ENCODE data around the gene RPL32.
A peak's percentile ranks its signal among the peaks of the same experiment; 100 is the strongest.

Gene RPL32

DNA sequence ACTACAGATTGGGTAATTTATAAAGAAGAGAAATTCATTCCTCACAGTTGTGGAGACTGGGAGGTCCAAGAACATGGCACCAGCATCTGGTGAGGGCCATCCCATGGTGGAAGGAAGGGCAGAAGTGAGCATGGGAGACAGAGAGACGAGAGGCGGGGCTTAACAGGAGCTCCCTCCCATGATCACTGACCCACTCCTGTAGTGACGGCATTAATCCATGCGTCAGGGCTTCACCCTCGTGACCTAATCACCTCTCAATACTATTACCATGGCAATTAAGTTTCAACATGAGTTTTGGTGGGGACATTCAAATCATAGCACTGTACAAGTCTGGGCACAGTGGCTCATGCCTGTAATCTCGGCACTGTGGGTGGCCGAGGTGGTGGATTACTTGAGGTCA lies 17.1 kb downstream of the RPL32 start:
- no peak overlapping the region for H3K4me3 ChIP-seq (ENCODE audit: control insufficient read depth, low read depth, low read length)
- TF ChIP-seq, protein P1, sequence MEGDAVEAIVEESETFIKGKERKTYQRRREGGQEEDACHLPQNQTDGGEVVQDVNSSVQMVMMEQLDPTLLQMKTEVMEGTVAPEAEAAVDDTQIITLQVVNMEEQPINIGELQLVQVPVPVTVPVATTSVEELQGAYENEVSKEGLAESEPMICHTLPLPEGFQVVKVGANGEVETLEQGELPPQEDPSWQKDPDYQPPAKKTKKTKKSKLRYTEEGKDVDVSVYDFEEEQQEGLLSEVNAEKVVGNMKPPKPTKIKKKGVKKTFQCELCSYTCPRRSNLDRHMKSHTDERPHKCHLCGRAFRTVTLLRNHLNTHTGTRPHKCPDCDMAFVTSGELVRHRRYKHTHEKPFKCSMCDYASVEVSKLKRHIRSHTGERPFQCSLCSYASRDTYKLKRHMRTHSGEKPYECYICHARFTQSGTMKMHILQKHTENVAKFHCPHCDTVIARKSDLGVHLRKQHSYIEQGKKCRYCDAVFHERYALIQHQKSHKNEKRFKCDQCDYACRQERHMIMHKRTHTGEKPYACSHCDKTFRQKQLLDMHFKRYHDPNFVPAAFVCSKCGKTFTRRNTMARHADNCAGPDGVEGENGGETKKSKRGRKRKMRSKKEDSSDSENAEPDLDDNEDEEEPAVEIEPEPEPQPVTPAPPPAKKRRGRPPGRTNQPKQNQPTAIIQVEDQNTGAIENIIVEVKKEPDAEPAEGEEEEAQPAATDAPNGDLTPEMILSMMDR (IDR thresholded peaks at IDR 0.05; ENCODE audit: control insufficient read depth, insufficient read depth, low read depth, low read length, missing control alignments), result no peak
- no peak for DNase-seq (ENCODE audit: low read depth)

DNA sequence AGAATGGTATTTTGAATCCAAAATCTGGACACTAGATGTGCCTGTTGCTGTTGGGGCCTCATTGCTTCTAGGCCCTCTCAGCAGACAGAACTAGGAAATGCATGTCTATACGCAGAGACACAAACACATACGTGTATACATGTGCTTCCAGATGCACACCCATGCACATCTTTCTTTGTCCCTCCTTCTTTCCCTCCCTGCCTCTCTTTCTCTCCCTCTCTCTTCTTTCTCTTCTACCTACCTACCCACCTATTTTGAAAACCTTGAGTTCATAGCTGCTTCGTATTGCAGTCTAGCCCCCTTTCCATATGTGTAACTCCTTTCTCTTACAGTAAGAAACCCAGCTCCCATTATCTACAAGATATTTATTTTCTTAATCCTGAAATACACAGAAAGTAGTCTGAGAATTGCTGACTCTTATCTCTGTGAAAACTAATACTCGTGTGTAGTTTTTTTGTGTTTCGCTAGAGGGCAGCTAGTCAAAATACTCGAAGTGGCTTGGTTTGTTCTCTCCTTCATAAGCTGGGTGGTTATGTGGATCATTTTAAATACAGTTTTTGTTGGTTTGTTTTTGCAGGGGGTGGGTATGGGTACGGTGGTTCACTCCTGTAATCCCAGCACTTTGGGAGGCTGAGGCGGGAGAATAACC lies 18.5 kb downstream of the RPL32 start:
- H3K4me3 ChIP-seq (ENCODE audit: control insufficient read depth, low read depth, low read length), result no peak overlapping the region
- no peak for DNase-seq (ENCODE audit: low read depth)
- TF ChIP-seq, protein P1 (IDR thresholded peaks at IDR 0.05; ENCODE audit: control insufficient read depth, insufficient read depth, low read depth, low read length, missing control alignments), result peak; percentile 10

DNA sequence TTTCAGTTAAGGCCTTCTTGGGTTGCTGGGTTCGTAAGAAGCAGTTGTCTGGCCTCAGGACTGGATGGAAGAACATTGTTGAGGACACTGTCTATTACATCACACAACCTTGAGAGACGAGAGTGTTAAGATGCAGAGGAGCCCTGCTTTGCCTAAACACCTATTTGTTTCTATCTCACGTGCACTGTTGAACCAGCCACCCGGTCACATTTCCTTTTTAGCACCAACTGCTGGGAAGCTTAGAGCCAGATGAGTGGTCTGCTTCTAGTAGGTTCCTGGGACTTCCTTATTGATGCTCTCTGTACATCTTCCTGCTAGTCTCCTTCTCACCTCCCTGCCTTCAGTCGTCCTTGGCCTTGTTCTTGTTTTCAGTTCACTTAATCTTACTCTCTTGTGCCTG lies 22.6 kb downstream of the RPL32 start:
- DNase-seq (ENCODE audit: low read depth), result no peak
- TF ChIP-seq, protein P1 (IDR thresholded peaks at IDR 0.05; ENCODE audit: control insufficient read depth, insufficient read depth, low read depth, low read length, missing control alignments), result no peak
- H3K4me3 ChIP-seq (ENCODE audit: control insufficient read depth, low read depth, low read length), result no peak overlapping the region

DNA sequence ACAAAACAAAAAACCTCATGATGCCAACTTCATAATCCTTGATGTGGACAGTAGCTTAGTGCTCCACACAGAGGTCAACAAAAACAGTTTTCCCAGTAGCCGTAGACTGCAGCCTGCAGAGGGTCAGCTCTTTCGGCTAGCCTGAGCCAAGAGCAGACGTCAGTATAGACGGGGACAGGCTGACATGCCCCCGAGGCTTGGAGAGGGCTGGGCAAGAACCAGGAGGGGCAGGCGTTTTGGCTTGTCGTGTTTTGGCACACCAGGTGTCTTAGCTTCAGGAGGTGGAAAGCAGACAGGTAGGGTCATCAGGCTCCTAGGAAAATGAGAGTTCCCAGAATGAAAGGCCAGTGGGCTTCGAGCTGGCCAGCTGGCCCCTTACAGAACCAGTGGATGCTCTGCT lies 23.1 kb downstream of the RPL32 start:
- TF ChIP-seq, protein P1 (IDR thresholded peaks at IDR 0.05; ENCODE audit: control insufficient read depth, insufficient read depth, low read depth, low read length, missing control alignments), result no peak
- no peak for DNase-seq (ENCODE audit: low read depth)
- no peak overlapping the region for H3K4me3 ChIP-seq (ENCODE audit: control insufficient read depth, low read depth, low read length)

DNA sequence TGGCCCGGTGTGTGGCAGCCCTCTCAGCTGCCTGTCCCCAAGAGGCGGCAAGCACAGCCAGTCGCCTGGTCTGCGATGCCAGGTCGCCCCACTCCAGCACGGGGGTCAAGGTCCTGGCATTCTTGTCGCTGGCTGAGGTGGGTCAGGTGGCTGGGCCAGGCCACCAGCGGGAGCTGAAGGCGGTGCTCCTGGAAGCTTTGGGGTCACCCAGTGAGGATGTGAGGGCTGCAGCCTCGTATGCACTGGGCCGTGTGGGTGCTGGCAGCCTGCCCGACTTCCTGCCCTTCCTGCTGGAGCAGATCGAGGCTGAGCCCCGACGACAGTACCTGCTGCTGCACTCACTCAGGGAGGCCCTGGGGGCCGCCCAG lies 24.0 kb downstream of the RPL32 start:
- TF ChIP-seq, protein P1 (IDR thresholded peaks at IDR 0.05; ENCODE audit: control insufficient read depth, insufficient read depth, low read depth, low read length, missing control alignments), result no peak
- H3K4me3 ChIP-seq (ENCODE audit: control insufficient read depth, low read depth, low read length), result no peak overlapping the region
- DNase-seq (ENCODE audit: low read depth), result no peak

DNA sequence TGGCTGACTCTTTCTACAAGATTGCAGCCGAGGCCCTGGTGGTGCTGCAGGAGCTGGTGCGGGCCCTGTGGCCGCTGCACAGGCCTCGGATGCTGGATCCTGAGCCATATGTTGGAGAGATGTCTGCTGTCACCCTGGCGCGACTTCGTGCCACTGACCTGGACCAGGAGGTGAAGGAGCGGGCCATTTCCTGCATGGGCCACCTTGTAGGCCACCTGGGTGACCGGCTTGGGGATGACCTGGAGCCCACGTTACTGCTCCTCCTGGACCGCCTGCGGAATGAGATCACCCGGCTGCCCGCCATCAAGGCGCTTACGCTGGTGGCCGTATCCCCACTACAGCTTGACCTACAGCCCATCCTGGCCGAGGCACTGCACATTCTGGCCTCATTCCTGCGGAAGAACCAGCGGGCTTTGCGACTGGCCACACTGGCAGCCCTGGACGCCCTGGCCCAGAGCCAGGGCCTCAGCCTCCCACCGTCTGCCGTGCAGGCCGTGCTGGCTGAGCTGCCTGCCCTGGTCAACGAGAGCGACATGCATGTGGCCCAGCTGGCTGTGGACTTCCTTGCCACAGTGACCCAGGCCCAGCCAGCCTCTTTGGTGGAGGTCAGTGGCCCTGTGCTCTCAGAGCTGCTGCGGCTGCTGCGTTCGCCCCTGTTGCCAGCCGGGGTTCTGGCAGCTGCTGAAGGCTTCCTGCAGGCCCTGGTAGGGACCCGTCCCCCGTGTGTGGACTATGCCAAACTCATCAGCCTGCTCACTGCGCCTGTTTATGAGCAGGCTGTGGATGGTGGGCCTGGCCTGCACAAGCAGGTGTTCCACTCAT lies 24.6 kb downstream of the RPL32 start:
- no peak overlapping the region for H3K4me3 ChIP-seq (ENCODE audit: control insufficient read depth, low read depth, low read length)
- no peak for DNase-seq (ENCODE audit: low read depth)
- TF ChIP-seq, protein P1 (IDR thresholded peaks at IDR 0.05; ENCODE audit: control insufficient read depth, insufficient read depth, low read depth, low read length, missing control alignments), result no peak

All from AG09309 (cell line).